ENCODE data around the gene MAP2K5. TPM values are rescaled to one million over a fixed set of nuclear protein-coding genes. Genes with fewer than 3 reads are reported as not detected.

The MAP2K5 gene
- total and polyA plus RNA-seq, 10 of the 15 experiments (the other 5 are each of a cell fraction or from before 2014, with no cell fraction given) = 1.3 to 19.4 (median 9.6) TPM

GRCh38 chr15:67512140-67512539, 30.4 kb upstream of the MAP2K5 start:
- ChIA-PET SMC1A (ENCODE audit: uncharacterized antibody, unreplicated experiment) (interaction anchor here (0.6 to 2.9 kb wide), 4 partner anchors 10 to 49 kb away, joined by 3 to 16 read pairs (median 5); no protein-coding TSS in a partner anchor), POLR2A (interaction anchor here (0.7 to 1.2 kb wide), 3 partner anchors 8 to 13 kb away, joined by 3 to 4 read pairs (median 3); no protein-coding TSS in a partner anchor), CTCF (interaction anchor here (0.6 to 1.1 kb wide), 3 partner anchors 8 to 359 kb away, joined by 3 read pairs; partner anchors contain the start of gene C15orf61), RAD21 (ENCODE audit: unreplicated experiment) (interaction anchor here (0.9 to 1.0 kb wide), 2 partner anchors 11 to 53 kb away, joined by 3 read pairs; no protein-coding TSS in a partner anchor)
- Histone ChIP-seq H3K9ac (ENCODE audit: control insufficient read depth, insufficient read depth, low read length) (no peak overlapping the region), H4K20me1 (ENCODE audit: control insufficient read depth, insufficient read depth) (no peaks in the 10 kb centered on the region), H3K27ac (ENCODE audit: control insufficient read depth, insufficient read depth) (no peak overlapping the region), H3K36me3 (ENCODE audit: control insufficient read depth in 2 of 2, insufficient read depth in 2 of 2, low read length in 1 of 2) (peaks cover 0 to 6% of the 10 kb centered on the region in 2 experiments; a peak in 1 of 4 replicates), H3K4me3 (no peak overlapping the region), H2AFZ (ENCODE audit: control insufficient read depth, low read depth, low read length) (no peak overlapping the region), H3K79me2 (ENCODE audit: control insufficient read depth, insufficient read depth, low read length) (no peaks in the 10 kb centered on the region), H3K4me2 (ENCODE audit: control insufficient read depth, insufficient read depth) (no peak overlapping the region), H3K9me3 (replicated peaks; ENCODE audit: control insufficient read depth, insufficient read depth, low read length) (no peaks in the 10 kb centered on the region), H3K27me3 (replicated peaks in 1 of 2; ENCODE audit: control insufficient read depth in 2 of 2, insufficient read depth in 2 of 2, low read length in 1 of 2) (no peaks in the 10 kb centered on the region), H3K4me1 (ENCODE audit: control insufficient read depth, insufficient read depth, low read length) (0 out of 2 replicates have a peak, but pooled peaks cover 3% of the 10 kb centered on the region)
- no TSS peak for BruUV-seq (replicated peaks)
- TF ChIP-seq CHD1 (IDR thresholded peaks at IDR 0.05; ENCODE audit: low read depth, low read length) = no peak
- no peak for TF ChIP-seq NKRF (conservative IDR thresholded peaks at IDR 0.05)
- TF ChIP-seq ZBED1 (IDR thresholded peaks at IDR 0.05; ENCODE audit: borderline replicate concordance) = no peak
- TF ChIP-seq YY1 (IDR thresholded peaks at IDR 0.05; ENCODE audit: low read depth, low read length) = no peak
- TF ChIP-seq FOS (IDR thresholded peaks at IDR 0.05; ENCODE audit: borderline replicate concordance, extremely low read depth, insufficient read length) = no peak
- no peak for TF ChIP-seq RCOR1 (conservative IDR thresholded peaks at IDR 0.05; ENCODE audit: low read depth, low read length)
- TF ChIP-seq MAX (IDR thresholded peaks at IDR 0.05; ENCODE audit: low read depth, low read length) = no peak
- TF ChIP-seq MEF2A (IDR thresholded peaks at IDR 0.05; ENCODE audit: insufficient read depth, low read depth, low read length) = no peak
- TF ChIP-seq SMAD1 (IDR thresholded peaks at IDR 0.05; ENCODE audit: low read depth, partially characterized antibody) = no peak
- TF ChIP-seq PAX8 (IDR thresholded peaks at IDR 0.05) = no peak
- TF ChIP-seq SP1 (IDR thresholded peaks at IDR 0.05; ENCODE audit: low read depth, low read length) = no peak
- no peak for TF ChIP-seq TCF3 (IDR thresholded peaks at IDR 0.05; ENCODE audit: borderline replicate concordance, insufficient read depth, low read depth, low read length)
- no peak for TF ChIP-seq IKZF1 (conservative IDR thresholded peaks at IDR 0.05)
- TF ChIP-seq ATF2 (IDR thresholded peaks at IDR 0.05; ENCODE audit: low read length) = no peak
- TF ChIP-seq ZBTB33 (IDR thresholded peaks at IDR 0.05) = no peak
- no peak for TF ChIP-seq RELA (IDR thresholded peaks at IDR 0.05; ENCODE audit: borderline replicate concordance, partially characterized antibody)
- no peak for TF ChIP-seq ATF7 (IDR thresholded peaks at IDR 0.05; ENCODE audit: low read depth)
- no peak for TF ChIP-seq ZNF24 (IDR thresholded peaks at IDR 0.05)
- TF ChIP-seq SRF (IDR thresholded peaks at IDR 0.05; ENCODE audit: low read depth in 2 of 2, low read length in 2 of 2) = no peak
- ATAC-seq = 0 out of 3 replicates have a peak, but pooled peaks have one; percentile 13
- intact Hi-C loops (cut with micrococcal nuclease; ENCODE audit: unreplicated experiment) = no loop called here
- no peak for FAIRE-seq
- DNase-seq (ENCODE audit: low read depth, low spot score) = no peak
- in situ Hi-C loops (cut with MboI) = no loop called here
- WGBS (ENCODE audit: insufficient coverage, insufficient replicate concordance, low lambda C conversion rate, missing lambda C conversion rate) = 31% methylated on average over 3 of the region's 3 CpGs

Measured in GM12878 (cell line).